HEK293 (cell line): Measurements from ENCODE around the gene KMT2D.

Experiments
- BCL11B ChIP-seq: fragments of 450-650 bp; formaldehyde crosslinking; IDR thresholded peaks from 2 replicates; pipeline ENCODE4 v1.5.1; 2016; ENCODE audit warnings: low read depth, missing biosample characterization, missing genetic modification characterization
- CTCF ChIP-seq: fragments of 450-650 bp; formaldehyde crosslinking; IDR thresholded peaks from 2 replicates; pipeline ENCODE4 v1.5.1; 2016; ENCODE audit warnings: missing biosample characterization, missing genetic modification characterization
- MYNN ChIP-seq: fragments of 450-650 bp; formaldehyde crosslinking; IDR thresholded peaks from 2 replicates; pipeline ENCODE4 v1.5.1; 2016; ENCODE audit warnings: missing biosample characterization, missing genetic modification characterization, borderline replicate concordance
- PBX3 ChIP-seq: sonication (generic); formaldehyde crosslinking; IDR thresholded peaks from 2 replicates; pipeline ENCODE4 v1.8.1; 2022; ENCODE audit warnings: mild to moderate bottlenecking, moderate library complexity, missing genetic modification reagents
- PRDM10 ChIP-seq: fragments of 450-650 bp; formaldehyde crosslinking; IDR thresholded peaks from 2 replicates; pipeline ENCODE4 v1.5.1; 2016; ENCODE audit warnings: missing biosample characterization, missing genetic modification characterization
- ZEB2 ChIP-seq: fragments of 450-650 bp; formaldehyde crosslinking; IDR thresholded peaks from 2 replicates; pipeline ENCODE4 v1.5.1; 2016; ENCODE audit warnings: missing biosample characterization, missing genetic modification characterization
- ZNF138 ChIP-seq: fragments of 450-650 bp; formaldehyde crosslinking; IDR thresholded peaks from 2 replicates; pipeline ENCODE4 v1.5.1; 2016; ENCODE audit warnings: missing biosample characterization, missing genetic modification characterization, borderline replicate concordance
- ZNF394 ChIP-seq: fragments of 450-650 bp; formaldehyde crosslinking; IDR thresholded peaks from 2 replicates; pipeline ENCODE4 v1.5.1; 2016; ENCODE audit warnings: missing biosample characterization, missing genetic modification characterization, mild to moderate bottlenecking, moderate library complexity, borderline replicate concordance
- ZNF621 ChIP-seq: fragments of 450-650 bp; formaldehyde crosslinking; IDR thresholded peaks from 2 replicates; pipeline ENCODE4 v1.5.1; 2017; ENCODE audit warnings: missing biosample characterization, missing genetic modification characterization

- TF ChIP-seq CTCF (tag by site-specific recombination) = no peak
- TF ChIP-seq ZNF138 = no peak
- TF ChIP-seq MYNN = no peak
- no peak for TF ChIP-seq ZEB2 (tag by site-specific recombination)
- no peak for TF ChIP-seq ZNF394
- no peak for TF ChIP-seq PBX3
- no peak for TF ChIP-seq PRDM10 (tag by site-specific recombination)
- no peak for TF ChIP-seq BCL11B (tag by site-specific recombination)
- no peak for TF ChIP-seq ZNF621
Observed at GRCh38 chr12:49092816-49093406, 32.3 kb upstream of the KMT2D start.
